ENCODE results near the gene CTNNA2.

Gene CTNNA2

GRCh38 chr2:80035749-80036285 lies 523.0 kb downstream of the CTNNA2 start:
- TF ChIP-seq FOXP2 (optimal IDR thresholded peaks at IDR 0.05; ENCODE audit: borderline replicate concordance, extremely low read depth, extremely low read length, insufficient read depth) = no peak
- TF ChIP-seq, protein P1, sequence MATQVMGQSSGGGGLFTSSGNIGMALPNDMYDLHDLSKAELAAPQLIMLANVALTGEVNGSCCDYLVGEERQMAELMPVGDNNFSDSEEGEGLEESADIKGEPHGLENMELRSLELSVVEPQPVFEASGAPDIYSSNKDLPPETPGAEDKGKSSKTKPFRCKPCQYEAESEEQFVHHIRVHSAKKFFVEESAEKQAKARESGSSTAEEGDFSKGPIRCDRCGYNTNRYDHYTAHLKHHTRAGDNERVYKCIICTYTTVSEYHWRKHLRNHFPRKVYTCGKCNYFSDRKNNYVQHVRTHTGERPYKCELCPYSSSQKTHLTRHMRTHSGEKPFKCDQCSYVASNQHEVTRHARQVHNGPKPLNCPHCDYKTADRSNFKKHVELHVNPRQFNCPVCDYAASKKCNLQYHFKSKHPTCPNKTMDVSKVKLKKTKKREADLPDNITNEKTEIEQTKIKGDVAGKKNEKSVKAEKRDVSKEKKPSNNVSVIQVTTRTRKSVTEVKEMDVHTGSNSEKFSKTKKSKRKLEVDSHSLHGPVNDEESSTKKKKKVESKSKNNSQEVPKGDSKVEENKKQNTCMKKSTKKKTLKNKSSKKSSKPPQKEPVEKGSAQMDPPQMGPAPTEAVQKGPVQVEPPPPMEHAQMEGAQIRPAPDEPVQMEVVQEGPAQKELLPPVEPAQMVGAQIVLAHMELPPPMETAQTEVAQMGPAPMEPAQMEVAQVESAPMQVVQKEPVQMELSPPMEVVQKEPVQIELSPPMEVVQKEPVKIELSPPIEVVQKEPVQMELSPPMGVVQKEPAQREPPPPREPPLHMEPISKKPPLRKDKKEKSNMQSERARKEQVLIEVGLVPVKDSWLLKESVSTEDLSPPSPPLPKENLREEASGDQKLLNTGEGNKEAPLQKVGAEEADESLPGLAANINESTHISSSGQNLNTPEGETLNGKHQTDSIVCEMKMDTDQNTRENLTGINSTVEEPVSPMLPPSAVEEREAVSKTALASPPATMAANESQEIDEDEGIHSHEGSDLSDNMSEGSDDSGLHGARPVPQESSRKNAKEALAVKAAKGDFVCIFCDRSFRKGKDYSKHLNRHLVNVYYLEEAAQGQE (IDR thresholded peaks at IDR 0.05; ENCODE audit: insufficient read depth in 1 of 2, low read depth in 2 of 2, low read length in 2 of 2) = no peak
- no peak for TF ChIP-seq SIN3A (IDR thresholded peaks at IDR 0.05; ENCODE audit: borderline replicate concordance, insufficient read depth, low read length)
- TF ChIP-seq TAF1 (IDR thresholded peaks at IDR 0.05; ENCODE audit: borderline replicate concordance, insufficient read depth, low read length) = no peak
- no peak for TF ChIP-seq POLR2AphosphoS5 (IDR thresholded peaks at IDR 0.05; ENCODE audit: low read depth, low read length)

DNA sequence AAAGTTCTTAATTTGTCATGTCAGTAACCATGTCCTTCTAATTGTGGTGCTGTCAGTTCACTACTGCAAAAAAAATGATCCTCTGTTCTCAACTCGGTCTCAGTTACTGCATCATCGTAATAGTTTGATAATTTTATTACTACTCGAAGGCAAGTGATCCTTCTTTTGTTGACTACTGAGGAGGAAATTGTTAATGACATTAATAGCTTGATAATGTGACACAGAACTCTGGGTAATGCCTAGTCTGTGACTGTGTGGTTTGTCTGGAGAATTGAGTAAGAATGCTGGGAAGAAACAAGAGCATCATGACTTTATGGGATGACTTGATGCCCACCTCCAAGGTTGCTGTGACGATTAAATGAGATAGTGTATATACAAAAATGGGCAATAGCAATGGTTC lies 524.5 kb downstream of the CTNNA2 start:
- TF ChIP-seq, protein P1 (IDR thresholded peaks at IDR 0.05; ENCODE audit: insufficient read depth in 1 of 2, low read depth in 2 of 2, low read length in 2 of 2) = no peak
- no peak for TF ChIP-seq SIN3A (IDR thresholded peaks at IDR 0.05; ENCODE audit: borderline replicate concordance, insufficient read depth, low read length)
- TF ChIP-seq POLR2AphosphoS5 (IDR thresholded peaks at IDR 0.05; ENCODE audit: low read depth, low read length) = no peak
- no peak for TF ChIP-seq FOXP2 (optimal IDR thresholded peaks at IDR 0.05; ENCODE audit: borderline replicate concordance, extremely low read depth, extremely low read length, insufficient read depth)
- no peak for TF ChIP-seq TAF1 (IDR thresholded peaks at IDR 0.05; ENCODE audit: borderline replicate concordance, insufficient read depth, low read length)

DNA sequence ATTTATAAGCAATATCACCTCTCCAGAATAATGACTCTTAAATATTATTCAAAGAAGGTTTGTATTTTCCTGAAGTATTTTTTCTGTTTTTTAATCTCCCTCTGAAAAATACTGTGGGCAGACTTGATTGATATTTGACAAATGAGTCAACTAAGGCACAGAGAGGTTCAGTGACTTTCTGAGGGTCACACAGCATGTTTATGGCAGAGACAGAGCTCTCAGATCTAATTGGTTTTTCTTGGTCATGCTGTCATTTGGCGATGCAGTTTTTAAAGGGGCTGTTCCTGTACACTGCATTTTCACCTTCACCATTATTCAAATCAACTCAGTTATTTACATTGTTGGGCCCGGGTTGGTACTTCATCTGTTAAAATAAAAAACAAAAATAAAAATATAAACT lies 527.4 kb downstream of the CTNNA2 start:
- TF ChIP-seq TAF1 (IDR thresholded peaks at IDR 0.05; ENCODE audit: borderline replicate concordance, insufficient read depth, low read length) = no peak

DNA sequence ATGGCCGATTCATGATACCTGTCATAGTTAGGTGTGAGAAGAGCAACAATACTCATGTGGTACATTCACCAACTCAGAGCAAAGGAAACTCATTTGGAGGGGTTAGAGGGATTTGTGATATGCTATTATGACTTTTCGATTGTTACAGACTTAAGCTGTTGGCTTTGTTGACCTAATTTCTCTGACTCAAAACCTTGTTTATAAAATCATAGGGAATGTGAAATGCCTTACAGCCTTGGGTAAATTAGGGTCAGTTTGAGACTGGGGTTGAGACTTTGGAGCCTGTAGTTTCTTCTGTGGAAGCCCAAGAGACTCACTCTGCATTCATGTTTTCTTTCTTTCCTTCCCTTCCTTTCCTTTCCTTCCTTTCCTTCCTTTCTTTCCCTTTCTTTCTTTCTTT lies 529.8 kb downstream of the CTNNA2 start:
- TF ChIP-seq FOXP2 (optimal IDR thresholded peaks at IDR 0.05; ENCODE audit: borderline replicate concordance, extremely low read depth, extremely low read length, insufficient read depth) (no peak), POLR2AphosphoS5 (IDR thresholded peaks at IDR 0.05; ENCODE audit: low read depth, low read length) (no peak), SIN3A (IDR thresholded peaks at IDR 0.05; ENCODE audit: borderline replicate concordance, insufficient read depth, low read length) (no peak), TAF1 (IDR thresholded peaks at IDR 0.05; ENCODE audit: borderline replicate concordance, insufficient read depth, low read length) (no peak)
- TF ChIP-seq, protein P1 (IDR thresholded peaks at IDR 0.05; ENCODE audit: insufficient read depth in 1 of 2, low read depth in 2 of 2, low read length in 2 of 2) = no peak

GRCh38 chr2:80048296-80048695 lies 535.4 kb downstream of the CTNNA2 start:
- TF ChIP-seq SIN3A (IDR thresholded peaks at IDR 0.05; ENCODE audit: borderline replicate concordance, insufficient read depth, low read length) (no peak), POLR2AphosphoS5 (IDR thresholded peaks at IDR 0.05; ENCODE audit: low read depth, low read length) (no peak), FOXP2 (optimal IDR thresholded peaks at IDR 0.05; ENCODE audit: borderline replicate concordance, extremely low read depth, extremely low read length, insufficient read depth) (no peak), TAF1 (IDR thresholded peaks at IDR 0.05; ENCODE audit: borderline replicate concordance, insufficient read depth, low read length) (no peak)
- TF ChIP-seq, protein P1 (IDR thresholded peaks at IDR 0.05; ENCODE audit: insufficient read depth in 1 of 2, low read depth in 2 of 2, low read length in 2 of 2) = no peak
